Activated CD4-positive, alpha-beta T cell treated with anti-CD3 and anti-CD28 coated beads for 24 hours (primary cell): Measurements from ENCODE around the gene BRSK1.

Experiments
- DNase-seq, 2 donors: peaks; one replicate each; pipeline ENCODE4 v3.0.0-alpha.2; 2020; ENCODE audit warnings: low read depth in 2 of 2

BRSK1 gene

GRCh38 chr19:55273978-55274707 lies 9.7 kb upstream of the BRSK1 start:
- no peak for DNase-seq

GRCh38 chr19:55275851-55276719 lies 7.7 kb upstream of the BRSK1 start:
- DNase-seq: no peak

- no peak for DNase-seq
These were observed 6.9 kb upstream of the BRSK1 start for GRCh38 chr19:55276720-55277430.

- DNase-seq: no peak
These were observed 6.3 kb upstream of the BRSK1 start for GRCh38 chr19:55277494-55277893.

GRCh38 chr19:55278391-55279135 lies 5.2 kb upstream of the BRSK1 start:
- no peak for DNase-seq

- DNase-seq: no peak
These were observed 4.5 kb upstream of the BRSK1 start for GRCh38 chr19:55279340-55279739.

GRCh38 chr19:55279770-55280643 lies 3.8 kb upstream of the BRSK1 start, which contains the start of gene HSPBP1:
TSS of gene HSPBP1 (minus strand) at chr19:55280110. CDS start at chr19:55279608, 502 bp downstream.
- DNase-seq: peak; percentile 90 to 93

GRCh38 chr19:55284405-55285058 lies 735 bp downstream of the BRSK1 start:
- DNase-seq: no peak

GRCh38 chr19:55285229-55285890 lies 1.6 kb downstream of the BRSK1 start:
- DNase-seq: no peak

- no peak for DNase-seq
These were observed 3.7 kb downstream of the BRSK1 start for GRCh38 chr19:55287361-55288079.

GRCh38 chr19:55289117-55289796 lies 5.5 kb downstream of the BRSK1 start:
- no peak for DNase-seq

- DNase-seq: no peak
These were observed 13.5 kb downstream of the BRSK1 start for GRCh38 chr19:55297267-55297666.

- no peak for DNase-seq
These were observed 16.2 kb downstream of the BRSK1 start for GRCh38 chr19:55299991-55300390.

- no peak for DNase-seq
These were observed 17.2 kb downstream of the BRSK1 start for GRCh38 chr19:55300886-55301458.

GRCh38 chr19:55301459-55302317 lies 17.9 kb downstream of the BRSK1 start:
- peak; percentile 97 for DNase-seq

GRCh38 chr19:55302318-55302703 lies 18.5 kb downstream of the BRSK1 start:
- no peak for DNase-seq

- DNase-seq: no peak
These were observed 19.7 kb downstream of the BRSK1 start for GRCh38 chr19:55303477-55303876.
